Endothelial cell of umbilical vein (primary cell): ENCODE measurements around the gene RBM38. TPM values are rescaled to one million over a fixed set of nuclear protein-coding genes. Genes with fewer than 3 reads are reported as not detected.

Experiments used
- BruUV-seq: library from RNA; stranded (reverse); fragments of 400-500 nt; replicated peaks from 2 replicates; lab custom pipeline; 2021; lab: Mats Ljungman, UMichigan
- CTCF ChIA-PET: fragments of 300-600, 350-600 bp; sonication (Branson Sonifier 250); formaldehyde crosslinking; loops from one replicate; lab custom pipeline; 2021; ENCODE audit warnings: antibody characterized with exemption, inconsistent platforms; lab: Charles Lee
- POLR2A ChIA-PET: fragments of 300-600, 350-600 bp; sonication (Branson Sonifier 250); formaldehyde crosslinking; loops from one replicate; lab custom pipeline; 2021; ENCODE audit warnings: antibody characterized with exemption, inconsistent platforms; lab: Charles Lee
- DNase-seq: peaks from one replicate; pipeline ENCODE4 v3.0.0-alpha.2; 2011; ENCODE audit warnings: low read depth, low spot score
- FAIRE-seq: peaks from 2 replicates; lab custom pipeline; 2011; peaks lifted over from hg19 to GRCh38; lab: Jason Lieb, UNC
- H2AFZ ChIP-seq: 2 replicates; pipeline ENCODE4 v1.6.0; 2012; ENCODE audit warnings: low read depth, low read length, control low read depth, inconsistent platforms
- H3K27ac ChIP-seq: 2 replicates; pipeline ENCODE4 v1.5.1; 2011; ENCODE audit warnings: low read depth, mild to moderate bottlenecking, control low read depth, low read length, moderate library complexity; ENCODE audit not compliant: insufficient read depth
- H3K27me3 ChIP-seq, 2 experiments: 2 replicates each; pipeline versions ENCODE4 v1.6.0 to v1.6.1; 2011; ENCODE audit warnings: low read length in 2 of 2, mixed read lengths in 1 of 2; ENCODE audit not compliant: control insufficient read depth in 2 of 2, insufficient read depth in 2 of 2
- H3K36me3 ChIP-seq, 2 experiments: 2 replicates in 1 of 2; 3 replicates in 1 of 2; pipeline ENCODE4 v1.5.1; 2011; ENCODE audit warnings: low read length in 2 of 2, mild to moderate bottlenecking in 1 of 2, moderate library complexity in 1 of 2; ENCODE audit not compliant: control insufficient read depth in 2 of 2, insufficient read depth in 2 of 2; ENCODE audit errors: extremely low read depth in 1 of 2
- H3K4me1 ChIP-seq: 3 replicates; pipeline ENCODE4 v1.5.1; 2011; ENCODE audit warnings: mild to moderate bottlenecking, low read length; ENCODE audit not compliant: control insufficient read depth, insufficient read depth; ENCODE audit errors: extremely low read depth
- H3K4me2 ChIP-seq: 2 replicates; pipeline ENCODE4 v1.6.1; 2011; ENCODE audit warnings: low read length, control low read depth, mixed read lengths; ENCODE audit not compliant: insufficient read depth
- H3K4me3 ChIP-seq, 3 experiments: fragments of 200-600 bp in 1 of 3; sonication (generic), shearing (Covaris generic) in 1 of 3; replicated peaks in 1 of 3; 2 replicates each; pipeline ENCODE4 v1.5.1; 2011 to 2016; ENCODE audit warnings: control low read depth in 3 of 3, low read length in 3 of 3, mild to moderate bottlenecking in 2 of 3, inconsistent platforms in 1 of 3, low read depth in 1 of 3, moderate library complexity in 1 of 3; ENCODE audit not compliant: insufficient read depth in 1 of 3
- H3K79me2 ChIP-seq: 2 replicates; pipeline ENCODE4 v1.6.0; 2012; ENCODE audit warnings: low read length, inconsistent platforms; ENCODE audit not compliant: control insufficient read depth, insufficient read depth
- H3K9ac ChIP-seq: replicated peaks from 2 replicates; pipeline ENCODE3; 2011; ENCODE audit warnings: low read length, control low read depth; ENCODE audit not compliant: insufficient read depth; ENCODE audit errors: extremely low read depth
- H3K9me1 ChIP-seq: replicated peaks from 3 replicates; pipeline ENCODE4 v1.6.0; 2011; ENCODE audit warnings: mild to moderate bottlenecking, low read length; ENCODE audit not compliant: control insufficient read depth, insufficient read depth; ENCODE audit errors: extremely low read depth
- H3K9me3 ChIP-seq: replicated peaks from 2 replicates; pipeline ENCODE4 v1.5.1; 2012; ENCODE audit warnings: low read length, inconsistent platforms; ENCODE audit not compliant: control insufficient read depth, insufficient read depth
- H4K20me1 ChIP-seq: replicated peaks from 2 replicates; pipeline ENCODE3; 2011; ENCODE audit warnings: mild to moderate bottlenecking, low read length; ENCODE audit not compliant: control insufficient read depth, insufficient read depth; ENCODE audit errors: extremely low read depth
- CTCF ChIP-seq, 2 donors: IDR thresholded peaks; 1 replicate in 1 of 2; 2 replicates in 1 of 2; pipeline ENCODE4 v1.5.1; 2011; ENCODE audit warnings: low read length in 2 of 2, mild to moderate bottlenecking in 2 of 2, moderate library complexity in 2 of 2, control low read depth in 1 of 2, inconsistent platforms in 1 of 2, low read depth in 1 of 2; ENCODE audit not compliant: insufficient read depth in 1 of 2; ENCODE audit errors: extremely low read depth in 1 of 2
- EZH2 ChIP-seq: IDR thresholded peaks from 2 replicates; pipeline ENCODE4 v1.6.1; 2012; ENCODE audit warnings: borderline replicate concordance, low read depth, mild to moderate bottlenecking, moderate library complexity, low read length, inconsistent platforms; ENCODE audit not compliant: severe bottlenecking
- FOS ChIP-seq: IDR thresholded peaks from 2 replicates; pipeline ENCODE4 v1.6.1; 2011; ENCODE audit warnings: mild to moderate bottlenecking, low read length, moderate library complexity, borderline replicate concordance; ENCODE audit not compliant: insufficient read depth
- GATA2 ChIP-seq: IDR thresholded peaks from 2 replicates; pipeline ENCODE4 v1.7.0; 2011; ENCODE audit warnings: low read depth, mild to moderate bottlenecking, moderate library complexity, mixed read lengths, low read length; ENCODE audit not compliant: insufficient read length, insufficient read depth
- JUN ChIP-seq: IDR thresholded peaks from 2 replicates; pipeline ENCODE4 v1.6.1; 2011; ENCODE audit warnings: borderline replicate concordance, low read depth; ENCODE audit not compliant: insufficient read length, insufficient read depth
- MAX ChIP-seq: IDR thresholded peaks from 2 replicates; pipeline ENCODE4 v1.6.1; 2011; ENCODE audit not compliant: insufficient read depth, insufficient read length
- MYC ChIP-seq: IDR thresholded peaks from one replicate; pipeline ENCODE4 v1.6.1; 2011; ENCODE audit warnings: mild to moderate bottlenecking, low read depth, low read length
- POLR2A ChIP-seq: IDR thresholded peaks from 2 replicates; pipeline ENCODE4 v1.6.1; 2012; ENCODE audit warnings: low read depth, mild to moderate bottlenecking, control low read depth, low read length
- POLR2AphosphoS5 ChIP-seq: IDR thresholded peaks from 2 replicates; pipeline ENCODE4 v1.6.1; 2012; ENCODE audit warnings: low read depth, mild to moderate bottlenecking, control low read depth, low read length, moderate library complexity; ENCODE audit not compliant: insufficient read depth
- dilution Hi-C: fragments of 300-500 bp; cut with MboI; formaldehyde crosslinking; loops from one replicate; pipeline ENCODE4 v1.15.0; 2019; ENCODE audit warnings: low sequenced_read_pairs; ENCODE audit not compliant: extremely low pct_ligation_motif_present
- intact Hi-C: fragments of 100-400 bp; cut with micrococcal nuclease; formaldehyde crosslinking; loops from one replicate; pipeline ENCODE4 v1.10.0; 2022
- polyA plus RNA-seq, 4 experiments: library from polyadenylated mRNA; depleted of rRNA in 3 of 4; stranded (reverse) in 3 of 4; unstranded in 1 of 4; fragments of >200 nt; gene quantifications; 2 replicates each; pipeline versions ENCODE4 v1.2.1 to v1.2.3, GENCODE V29; 2011 to 2012; ENCODE audit warnings: missing spikeins in 1 of 4
- total RNA-seq: library from RNA; stranded (reverse); gene quantifications from 2 replicates; pipeline ENCODE4 v1.2.3, GENCODE V29; 2021

The RBM38 gene
- total and polyA plus RNA-seq, 2 donors (not counting 3 experiments of a cell fraction or from before 2014, with no cell fraction given) = 22.1 to 37.4 TPM

DNA sequence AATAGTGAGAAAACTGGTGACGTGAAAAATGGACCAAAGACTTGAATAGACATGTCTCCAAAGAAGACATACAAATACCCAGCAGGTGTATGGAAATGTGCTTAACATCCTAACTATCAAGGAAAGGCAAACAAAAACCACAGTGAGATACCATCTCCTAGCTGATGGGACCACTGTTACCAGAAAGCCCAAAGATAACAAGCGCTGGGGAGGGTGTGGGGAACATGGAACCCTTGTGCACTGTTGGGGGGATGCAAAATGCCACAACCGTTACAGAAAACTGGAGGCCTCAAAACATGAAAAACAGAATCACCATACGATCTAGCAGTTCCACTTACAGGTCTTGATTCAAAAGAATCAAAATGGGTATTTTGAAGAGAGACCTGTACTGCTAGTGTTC lies 19.8 kb upstream of the RBM38 start:
- no peaks in the 10 kb centered on the region for H3K9me3 ChIP-seq
- no peak overlapping the region for H3K27ac ChIP-seq
- ChIA-PET CTCF (no interaction called here), POLR2A (no interaction called here)
- no peak overlapping the region for H3K4me2 ChIP-seq
- BruUV-seq = no TSS peak
- no peaks in the 10 kb centered on the region for H3K4me1 ChIP-seq
- no peaks in the 10 kb centered on the region for H3K79me2 ChIP-seq
- TF ChIP-seq POLR2A (no peak), POLR2AphosphoS5 (no peak), FOS (no peak), CTCF (IDR thresholded peaks at IDR 0.05; ENCODE audit: extremely low read depth in 1 of 2, insufficient read depth in 1 of 2, low read depth in 1 of 2, low read length in 2 of 2) (no peak), MAX (no peak), GATA2 (no peak), JUN (no peak), EZH2 (no peak), MYC (no peak)
- no peaks in the 10 kb centered on the region for H4K20me1 ChIP-seq
- intact Hi-C loops (no loop called here), dilution Hi-C loops (no loop called here)
- peaks cover 41 to 60% of the 10 kb centered on the region in 2 experiments for H3K36me3 ChIP-seq
- no peak for DNase-seq
- H3K4me3 ChIP-seq = no peak overlapping the region
- no peaks in the 10 kb centered on the region for H3K27me3 ChIP-seq
- H3K9me1 ChIP-seq = no peaks in the 10 kb centered on the region
- no peak overlapping the region for H2AFZ ChIP-seq
- no peak for FAIRE-seq
- H3K9ac ChIP-seq = no peak overlapping the region
